Renal cortical epithelial cell (primary cell): ENCODE data around the gene CLASP1. TPM values are rescaled to one million over a fixed set of nuclear protein-coding genes. Genes with fewer than 3 reads are reported as not detected.
"Not testable (repeated sequence)": the region's sequence is repeated elsewhere in the genome, so short reads cannot be mapped to it uniquely, and the experiment has no call there.

Source experiments
- DNase-seq: peaks from one replicate; pipeline ENCODE4 v3.0.0-alpha.2; 2011; ENCODE audit warnings: low read depth
- total RNA-seq: library from RNA; depleted of rRNA; stranded (reverse); fragments of >200 nt; gene quantifications from 2 replicates; pipeline ENCODE4 v1.2.3, GENCODE V29; 2014

Gene CLASP1
- total RNA-seq, 1 donor from 2014 or later: 124 TPM

DNA sequence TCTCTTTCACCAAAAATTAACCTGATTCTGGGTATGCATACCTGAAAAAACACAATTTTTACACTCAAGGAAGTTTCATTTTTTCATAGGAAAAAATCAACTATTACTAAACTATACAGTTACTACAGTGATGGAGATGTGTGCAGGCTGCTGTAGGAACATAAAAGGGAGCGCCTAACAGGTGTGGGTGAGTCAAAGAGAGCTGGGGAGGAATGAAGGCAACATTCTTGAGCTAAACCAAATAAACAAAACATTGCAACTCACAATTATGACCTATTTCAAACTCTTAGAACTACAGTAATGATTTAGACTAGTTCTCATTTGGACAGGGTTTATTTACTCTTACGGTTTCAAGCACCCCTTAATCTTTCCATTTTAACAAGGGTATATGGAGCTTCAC is 13.4 kb upstream of the CLASP1 start:
- DNase-seq: peak; percentile 39

DNA sequence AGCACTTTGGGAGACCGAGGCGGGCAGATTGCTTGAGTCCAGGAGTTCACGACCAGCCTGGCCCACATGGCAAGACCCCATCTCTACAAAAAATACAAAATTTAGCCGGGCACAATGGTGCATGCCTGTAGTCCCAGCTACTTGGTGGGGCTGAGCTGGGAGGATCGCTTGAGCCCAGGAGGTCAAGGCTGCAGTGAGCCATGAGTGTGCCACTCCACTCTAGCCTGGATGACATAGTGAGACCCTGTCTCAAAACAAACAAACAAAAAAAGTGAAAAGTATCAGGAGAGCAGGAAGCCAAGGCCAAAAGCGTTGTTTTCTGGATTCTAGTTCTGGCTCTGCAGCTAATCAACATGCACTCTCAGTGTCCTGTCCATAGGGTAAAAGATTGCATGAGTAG is 10.7 kb upstream of the CLASP1 start:
- DNase-seq: no peak

DNA sequence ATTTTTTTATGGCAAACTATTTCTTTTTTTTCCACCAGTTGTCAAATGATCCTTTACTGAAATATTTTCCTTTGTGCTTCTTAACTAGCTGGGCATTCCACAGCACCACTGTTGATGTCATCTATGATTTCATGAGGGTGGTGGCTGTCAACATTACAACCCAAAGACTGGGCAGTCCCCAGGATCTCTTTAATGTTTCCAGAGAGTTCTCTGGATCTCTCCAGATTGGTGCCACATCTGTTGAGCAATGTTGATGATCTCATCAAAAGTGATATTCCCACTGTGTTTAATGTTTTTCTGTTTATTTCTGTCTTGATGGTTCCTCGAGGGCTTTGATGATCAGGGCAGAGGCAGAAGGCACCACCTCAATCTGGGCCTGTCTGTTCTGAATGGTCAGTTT is 9.1 kb upstream of the CLASP1 start:
- DNase-seq: peak; percentile 28

DNA sequence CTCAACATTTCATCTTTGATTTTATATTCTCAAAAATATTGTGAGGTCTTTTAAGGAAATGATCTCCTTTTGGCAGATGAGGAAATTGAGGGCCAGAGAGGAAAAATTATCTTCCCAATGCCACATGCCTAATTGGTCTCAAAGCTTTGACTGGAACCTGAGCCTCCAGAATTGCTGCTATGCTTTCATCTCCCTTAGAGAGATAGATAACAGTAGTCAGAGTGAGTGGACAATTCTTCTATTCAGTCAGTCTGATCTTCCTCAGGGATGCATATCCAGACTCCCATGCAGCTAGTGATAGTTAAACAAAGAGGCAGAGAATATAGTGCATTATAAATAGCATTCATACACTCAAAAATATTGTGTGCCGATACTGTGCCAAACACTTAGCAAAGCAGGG is 3.8 kb upstream of the CLASP1 start:
- DNase-seq: no peak

DNA sequence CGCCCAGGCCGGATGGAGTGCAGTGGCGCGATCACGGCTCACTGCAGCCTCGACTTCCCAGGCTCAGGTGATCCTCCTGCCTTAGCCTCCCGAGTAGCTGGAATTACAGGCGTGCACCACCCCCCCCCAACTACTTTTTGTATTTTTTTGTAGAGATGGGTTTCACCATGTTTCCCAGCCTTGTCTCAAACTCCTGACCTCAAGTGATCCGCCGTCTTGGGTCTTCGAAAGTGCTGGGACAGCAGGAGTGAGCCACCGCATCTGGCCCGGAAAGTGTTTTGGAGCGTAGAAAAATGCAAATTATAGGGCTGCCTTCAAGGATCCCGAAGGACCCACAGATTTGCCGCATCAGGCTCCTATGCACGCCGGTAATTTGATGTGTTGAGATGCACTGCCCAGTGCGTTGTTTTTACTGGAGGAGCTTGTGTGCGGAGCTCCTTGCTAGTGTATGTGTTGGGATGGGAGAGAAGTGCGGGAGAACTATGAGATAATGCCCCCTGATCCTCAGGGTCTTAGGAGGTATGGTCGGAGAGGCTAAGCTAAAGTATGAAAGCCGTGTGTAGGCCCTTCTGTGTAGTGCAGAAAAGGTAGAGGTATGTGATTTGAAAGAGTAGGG is 1.2 kb upstream of the CLASP1 start:
- DNase-seq: no peak

DNA sequence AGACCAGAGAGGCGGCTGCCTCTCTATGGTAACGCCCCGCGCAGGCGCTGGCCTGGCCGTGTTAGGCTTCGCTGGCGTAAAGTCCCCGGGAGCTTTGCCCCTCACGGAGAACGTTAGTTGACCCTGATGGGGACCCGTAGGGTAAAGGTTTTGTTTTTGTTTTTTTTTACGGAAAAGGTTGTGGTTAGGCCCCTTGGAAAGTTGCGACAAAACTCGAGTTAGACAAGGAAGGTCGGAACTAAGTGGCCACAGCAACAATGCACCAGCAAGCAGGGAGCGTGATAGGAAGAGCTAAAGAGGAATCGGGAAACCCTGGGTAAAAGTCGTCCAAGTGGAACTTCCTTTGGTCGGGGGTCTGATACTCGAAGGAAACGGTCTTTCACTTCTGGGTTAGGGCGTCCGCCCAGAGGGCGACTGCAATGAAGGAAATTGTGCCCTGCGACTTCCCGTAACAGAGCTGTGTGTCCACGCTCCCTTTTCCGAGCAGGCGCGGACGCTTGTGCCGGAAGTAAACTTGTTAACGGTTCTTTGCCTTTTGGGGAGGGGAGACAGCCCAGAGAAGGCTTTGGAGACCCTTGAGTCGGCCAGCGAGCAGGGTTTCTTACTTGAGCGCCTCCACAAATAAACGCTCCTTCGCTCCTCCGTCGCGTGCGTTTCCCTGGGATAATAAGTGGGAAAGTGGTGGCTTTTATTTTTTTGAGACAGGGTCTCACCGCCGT is 493 bp upstream of the CLASP1 start:
- peak; percentile 95 for DNase-seq

DNA sequence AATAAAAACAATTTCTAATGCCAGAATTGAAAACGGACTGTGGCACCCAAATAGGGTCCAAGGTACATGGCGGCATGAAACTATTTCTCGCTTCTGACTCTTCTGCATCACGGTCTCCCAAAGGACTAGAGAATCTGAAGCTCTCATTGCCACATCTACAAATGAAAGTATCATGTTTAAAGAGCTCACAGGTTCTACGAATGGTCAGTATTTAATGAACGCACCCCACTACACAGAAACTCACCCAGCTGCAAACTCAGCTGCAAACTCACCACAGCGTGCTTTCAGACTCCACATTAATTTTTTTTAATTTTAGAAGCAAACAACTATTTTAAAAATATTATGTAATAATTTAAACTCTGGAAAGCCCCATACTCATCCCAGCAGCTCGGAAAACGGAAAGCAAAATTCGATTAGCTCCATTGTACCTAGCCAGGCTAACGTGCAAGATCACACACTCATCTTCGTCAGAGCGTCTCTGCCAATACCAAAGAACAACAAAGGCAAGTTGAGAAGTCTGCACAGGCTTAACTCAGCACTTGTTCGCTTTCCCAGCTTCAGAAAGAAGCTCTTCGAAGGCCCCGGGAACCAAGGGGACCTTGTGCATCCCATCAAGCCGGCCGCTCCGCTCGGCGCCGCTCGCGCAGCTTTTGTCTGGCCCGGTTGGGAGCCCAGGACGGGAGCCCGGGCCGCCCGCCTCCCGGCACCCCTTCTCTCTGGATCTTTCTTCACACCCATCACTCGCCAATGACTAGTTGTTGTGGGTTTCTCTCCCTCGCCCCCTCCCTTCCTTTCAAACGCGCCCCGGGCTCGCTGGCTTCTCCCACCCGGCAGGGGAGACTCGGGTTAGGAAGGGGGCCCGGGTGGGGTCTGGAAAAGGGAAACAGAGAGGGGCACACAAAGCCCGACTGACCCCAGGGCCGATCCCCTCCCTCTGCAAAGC is 785 bp downstream of the CLASP1 start:
- peak; percentile 64 for DNase-seq

DNA sequence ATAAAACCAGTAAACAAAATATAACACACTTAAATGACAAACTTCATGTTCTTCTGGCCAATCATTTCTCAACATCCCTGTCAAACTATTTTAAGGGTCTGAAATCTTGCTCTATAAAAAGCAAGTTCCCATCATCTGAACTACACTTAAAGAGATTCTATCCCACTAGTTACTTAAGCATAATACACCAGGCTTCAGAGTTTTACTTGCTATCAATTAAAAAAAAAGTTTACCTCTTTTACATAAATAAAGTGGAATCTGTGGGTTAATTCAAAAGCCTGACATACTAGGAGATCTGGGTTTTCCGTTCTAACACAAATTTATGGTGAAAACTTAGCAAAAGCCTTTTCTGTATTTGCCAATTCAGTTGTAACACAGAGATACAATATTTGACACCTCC is 1.9 kb downstream of the CLASP1 start:
- DNase-seq: no peak

DNA sequence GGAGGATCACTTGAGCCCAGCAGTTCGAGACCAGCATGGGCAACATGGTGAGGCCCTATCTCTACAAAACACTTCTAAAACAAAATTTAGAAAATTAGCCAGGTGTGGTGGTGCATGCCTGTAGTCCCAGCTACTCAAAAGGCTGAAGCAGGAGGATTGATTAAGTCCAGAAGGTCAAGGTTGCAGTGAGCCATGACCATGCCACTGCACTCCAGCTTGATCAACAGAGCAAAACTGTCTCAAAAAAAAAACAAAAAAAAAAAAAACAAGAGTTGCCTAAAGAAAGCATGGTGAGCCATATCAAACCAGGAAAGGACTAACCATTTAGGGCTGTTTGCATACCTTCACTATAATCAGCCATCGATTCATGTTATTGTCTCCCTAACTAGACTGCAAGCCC is 4.5 kb downstream of the CLASP1 start:
- no peak for DNase-seq

DNA sequence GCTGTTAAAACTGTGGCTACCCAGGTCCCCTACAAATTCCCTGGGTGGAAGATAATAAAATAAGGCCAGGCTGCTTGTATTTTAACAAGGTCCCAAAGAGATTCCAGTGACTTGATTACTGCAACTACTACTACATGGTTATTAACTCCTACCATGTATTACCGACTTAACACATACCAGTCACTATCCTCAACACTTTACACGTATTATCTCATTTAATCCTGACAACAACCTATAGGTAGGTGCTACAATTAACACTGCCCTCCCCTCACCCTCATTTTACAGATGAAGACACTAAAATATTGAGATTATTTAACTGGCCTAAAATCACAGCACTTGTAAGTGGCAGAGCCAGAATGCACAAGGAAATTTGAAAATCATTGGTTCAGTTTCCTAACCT is 5.4 kb downstream of the CLASP1 start:
- no peak for DNase-seq

DNA sequence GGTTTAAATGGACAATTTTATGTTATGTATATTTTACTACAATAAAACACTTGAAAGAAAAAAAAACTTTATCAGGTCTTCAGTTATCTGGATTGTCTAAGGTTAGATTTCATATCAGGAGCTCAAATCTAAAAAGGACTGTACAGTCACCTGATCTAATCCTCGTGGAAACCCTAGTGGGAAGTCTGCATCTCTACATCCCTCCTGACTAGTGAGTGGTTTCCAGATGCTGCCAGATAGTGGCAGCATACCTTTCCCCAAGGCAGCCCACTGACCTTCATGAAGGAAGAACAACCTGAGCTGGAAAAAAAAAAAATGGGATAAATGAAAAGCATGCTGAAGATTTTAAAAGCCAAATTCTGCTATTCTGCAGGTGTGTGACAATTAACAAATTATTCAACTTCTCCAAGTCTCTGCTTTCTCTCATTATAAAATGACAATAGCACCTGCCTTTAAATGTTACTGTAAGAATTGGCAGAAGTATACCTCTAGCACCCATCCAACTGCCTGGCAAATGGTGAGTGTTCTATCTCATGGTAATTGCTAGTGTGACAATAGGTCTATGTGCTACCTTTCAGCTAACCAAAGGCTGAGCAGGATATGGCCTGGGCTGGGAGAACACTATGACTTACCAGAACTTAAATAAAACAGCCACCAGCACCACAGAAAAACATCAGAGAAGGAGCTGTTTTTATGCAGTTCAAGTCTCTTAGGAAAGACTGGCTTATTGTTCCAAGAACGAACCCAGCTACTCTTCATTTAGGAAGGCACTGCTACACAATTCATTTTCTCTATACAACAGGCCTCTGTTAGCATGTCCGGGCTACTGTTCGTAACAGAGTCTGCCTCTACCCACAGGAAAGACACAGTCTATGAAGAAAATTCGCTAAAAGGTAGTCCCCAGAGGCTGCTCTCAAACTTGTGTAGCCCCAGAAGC is 8.6 kb downstream of the CLASP1 start:
- DNase-seq: no peak

DNA sequence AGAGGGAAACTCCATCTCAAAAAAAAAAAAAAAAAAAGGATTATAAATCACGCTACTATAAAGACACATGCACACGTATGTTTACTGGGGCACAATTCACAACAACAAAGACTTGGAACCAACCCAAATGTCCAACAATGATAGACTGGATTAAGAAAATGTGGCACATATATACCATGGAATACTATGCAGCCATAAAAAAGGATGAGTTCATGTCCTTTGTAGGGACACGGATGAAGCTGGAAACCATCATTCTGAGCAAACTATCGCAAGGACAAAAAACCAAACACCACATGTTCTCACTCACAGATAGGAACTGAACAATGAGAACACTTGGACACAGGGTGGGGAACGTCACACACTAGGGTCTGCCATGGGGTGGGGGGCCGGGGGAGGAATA is 9.4 kb downstream of the CLASP1 start:
- not testable (repeated sequence) for DNase-seq

DNA sequence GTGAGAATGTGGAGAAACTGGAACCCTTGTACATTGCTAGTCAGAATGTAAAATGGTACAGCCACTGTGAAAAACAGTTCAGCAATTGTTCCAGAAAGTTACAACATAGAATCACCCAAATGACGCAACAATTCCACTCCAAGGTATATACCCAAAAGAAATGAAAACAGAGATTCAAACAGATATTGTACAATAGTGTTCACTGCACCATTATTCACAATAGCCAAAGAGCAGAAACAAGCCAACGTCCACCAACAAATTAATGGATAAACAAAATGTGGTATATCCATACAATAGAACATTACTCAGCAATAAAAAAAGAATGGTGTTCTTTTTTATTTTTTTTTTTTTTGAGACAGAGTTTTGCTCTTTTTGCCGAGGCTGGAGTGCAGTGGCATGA is 10.9 kb downstream of the CLASP1 start:
- peak; percentile 29 for DNase-seq

DNA sequence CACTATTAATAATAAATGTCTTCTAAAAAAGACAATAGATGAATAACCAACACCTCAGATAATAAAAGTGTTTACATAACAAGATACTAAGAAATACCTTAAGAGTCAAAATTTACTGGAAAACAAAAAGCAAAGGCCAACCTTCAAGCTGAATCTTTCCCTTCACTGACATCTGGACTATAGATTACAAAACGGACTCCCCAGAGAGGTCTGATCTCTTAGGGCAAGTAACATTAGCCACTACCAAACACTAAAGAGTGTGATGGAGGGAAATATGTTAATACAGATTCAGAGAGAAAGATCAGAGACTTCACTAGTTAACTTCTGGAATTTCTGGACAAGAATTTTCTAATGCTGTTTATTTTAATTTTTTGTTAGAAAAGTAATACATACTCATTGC is 13.9 kb downstream of the CLASP1 start:
- no peak for DNase-seq

DNA sequence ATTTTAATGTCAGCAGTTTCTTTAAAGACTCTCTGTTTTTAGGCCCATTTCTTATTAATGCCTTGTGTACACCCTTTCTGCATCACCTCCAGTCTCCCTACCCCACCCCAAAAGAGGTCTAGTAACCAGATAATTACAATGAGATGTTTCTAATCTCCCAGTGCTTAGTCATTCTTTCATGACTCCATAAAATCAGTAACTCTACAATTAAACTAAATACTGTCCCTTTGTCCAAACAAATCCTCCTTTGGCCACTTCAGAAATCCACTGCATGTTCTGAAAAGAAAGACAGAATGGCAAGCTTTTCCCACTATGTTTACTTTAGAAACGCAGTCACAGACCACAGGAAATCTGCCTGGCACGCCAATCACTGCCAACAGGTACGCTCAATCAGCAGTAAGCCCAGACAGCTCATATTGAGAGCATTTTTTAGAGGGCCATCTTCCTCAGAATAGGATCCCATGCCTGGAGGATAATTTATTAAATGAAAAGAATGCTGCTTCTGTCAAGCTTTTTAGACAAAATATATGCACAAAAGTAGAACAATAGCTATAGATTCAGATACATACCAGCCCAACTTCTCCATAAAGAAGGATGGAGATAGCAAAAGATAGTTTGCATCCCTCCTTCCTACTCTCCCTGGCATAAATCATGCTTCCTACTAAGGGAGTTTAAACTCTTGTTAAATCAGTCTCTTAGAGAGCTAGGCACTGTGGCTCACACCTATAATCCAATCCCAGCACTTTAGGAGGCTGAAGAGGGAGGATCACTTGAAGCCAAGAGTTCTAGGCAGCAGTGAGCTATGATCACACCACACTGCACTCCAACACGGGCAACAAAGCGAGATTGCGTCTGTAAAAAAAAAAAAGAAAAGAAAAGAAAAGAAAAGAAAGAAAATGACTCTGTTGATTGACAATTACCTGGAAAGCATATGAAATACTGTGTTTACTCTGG is 14.6 kb downstream of the CLASP1 start:
- peak; percentile 86 for DNase-seq

DNA sequence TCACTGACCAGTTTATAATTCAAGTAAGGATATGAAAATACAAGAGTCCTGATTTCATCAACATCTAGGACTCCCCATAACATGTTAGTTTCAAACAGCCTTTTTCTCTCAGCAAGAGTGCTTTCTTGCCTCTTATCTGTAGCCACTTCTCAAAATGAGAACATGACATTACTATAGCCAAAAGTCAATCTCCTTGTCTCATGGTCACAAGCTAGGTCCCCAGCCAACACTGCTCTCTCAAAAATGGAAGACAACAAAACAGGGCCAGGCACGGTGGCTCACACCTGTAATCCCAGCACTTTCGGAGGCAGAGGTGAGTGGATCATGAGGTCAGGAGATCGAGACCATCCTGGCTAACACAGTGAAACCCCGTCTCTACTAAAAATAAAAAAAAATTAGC is 15.8 kb downstream of the CLASP1 start:
- DNase-seq: no peak

DNA sequence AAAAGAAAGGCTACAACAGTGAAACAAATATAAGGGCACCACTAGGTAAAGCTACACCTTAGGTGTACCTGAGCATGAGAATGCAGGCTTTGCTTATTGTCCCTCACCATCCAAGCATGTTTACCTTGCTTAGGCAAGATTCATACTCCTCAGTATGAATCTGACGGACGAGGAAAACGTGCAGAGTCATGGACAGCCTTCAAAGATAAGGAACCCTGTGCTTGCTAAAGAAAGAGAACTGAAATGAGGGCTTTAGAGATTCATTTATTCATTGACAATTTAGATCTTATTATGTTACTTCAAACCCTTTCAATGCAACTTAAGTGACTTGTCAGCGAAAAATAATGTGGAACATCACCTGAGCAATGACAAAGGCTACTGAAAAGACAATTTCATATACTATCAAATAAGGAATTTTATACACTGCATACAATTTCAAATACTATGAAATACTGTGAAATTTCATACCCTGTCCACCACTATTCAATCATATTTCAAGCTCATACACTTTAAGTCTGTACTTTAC is 21.7 kb downstream of the CLASP1 start:
- DNase-seq: no peak

DNA sequence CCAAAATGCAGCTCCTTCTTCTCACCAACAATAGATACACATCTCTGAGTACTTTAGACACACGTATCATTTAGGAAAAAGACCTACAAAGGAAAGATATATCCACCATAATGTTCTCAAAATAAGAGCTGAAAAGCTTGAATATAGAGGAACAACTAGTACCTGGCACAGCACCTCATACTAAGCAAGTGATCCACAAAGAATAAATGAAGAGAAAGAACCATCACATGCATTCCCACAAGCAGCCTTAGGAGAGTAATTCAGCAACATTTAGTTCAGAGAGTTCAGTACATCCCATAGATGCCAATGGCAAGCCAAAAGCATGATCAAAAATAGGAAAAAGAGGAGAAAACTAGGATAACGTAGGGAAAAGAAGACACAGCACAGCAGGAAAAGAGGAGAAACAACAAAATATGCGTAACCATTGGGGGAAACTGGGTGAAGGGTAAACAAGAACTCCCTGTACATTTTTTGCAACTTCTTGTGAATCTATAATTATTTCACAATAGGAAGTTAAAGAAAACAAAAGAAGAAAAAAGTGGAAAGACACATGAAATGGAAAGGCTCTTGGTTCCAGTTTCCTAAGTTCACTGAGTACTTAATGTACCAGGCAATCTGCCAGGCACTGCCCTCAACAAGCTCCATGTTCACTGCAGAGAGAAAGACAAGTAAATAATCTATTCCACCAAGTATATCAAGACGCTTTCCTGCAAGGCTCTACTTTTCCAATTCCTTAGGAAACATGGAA is 22.3 kb downstream of the CLASP1 start:
- peak; percentile 90 for DNase-seq

DNA sequence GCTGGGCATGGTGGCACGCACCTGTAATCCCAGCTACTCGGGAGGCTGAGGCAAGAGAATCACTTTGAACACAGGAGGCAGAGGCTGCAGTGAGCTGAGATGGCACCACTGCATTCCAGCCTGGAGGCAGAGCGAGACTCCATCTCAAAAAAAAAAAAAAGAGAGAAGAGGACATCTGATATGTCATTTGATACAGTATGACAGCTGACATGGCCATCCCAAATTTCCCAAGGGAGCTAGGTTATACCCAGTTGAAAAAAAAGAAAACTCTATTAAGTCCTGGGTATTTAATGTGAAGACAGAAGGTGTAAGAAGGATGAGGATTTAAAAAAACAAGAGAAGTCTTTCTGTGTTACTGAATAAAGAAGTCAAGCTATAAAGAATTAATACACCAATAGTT is 23.3 kb downstream of the CLASP1 start:
- no peak for DNase-seq
